HepG2 (cell line): ENCODE results near the gene DCPS. TPM values are rescaled to one million over a fixed set of nuclear protein-coding genes. Genes with fewer than 3 reads are reported as not detected.
"Not testable (repeated sequence)": the region's sequence is repeated elsewhere in the genome, so short reads cannot be mapped to it uniquely, and the experiment has no call there.

Experiments used
- ATAC-seq: fragments of 200-7000 bp; cut with Tn5 transposase; 3 replicates; pipeline ENCODE4 v1.9.1; 2020; ENCODE audit warnings: mild to moderate bottlenecking, moderate library complexity
- BruUV-seq: library from RNA; stranded (reverse); fragments of 400-500 nt; replicated peaks from 2 replicates; lab custom pipeline; 2021; lab: Mats Ljungman, UMichigan
- CTCF ChIA-PET: fragments of 300-600 bp; formaldehyde crosslinking; extraction: SDS; loops from one replicate; lab custom pipeline; 2021; ENCODE audit warnings: low total read pairs, inconsistent platforms, low intra/inter-chr PET ratio; lab: Yijun Ruan, JAX
- POLR2A ChIA-PET: fragments of 350-600 bp; sonication (Branson Sonifier 250); formaldehyde crosslinking; loops from one replicate; lab custom pipeline; 2020; ENCODE audit warnings: antibody characterized with exemption, inconsistent platforms; lab: Yijun Ruan, JAX
- DNase-seq: peaks from one replicate; pipeline ENCODE4 v3.0.0-alpha.2; 2015; ENCODE audit warnings: low spot score
- FAIRE-seq: peaks from 3 replicates; lab custom pipeline; 2011; peaks lifted over from hg19 to GRCh38; lab: Jason Lieb, UNC
- H2AFZ ChIP-seq: one replicate; pipeline ENCODE4 v1.6.1; 2011; ENCODE audit warnings: low read length, inconsistent platforms
- H3K27ac ChIP-seq: fragments of 300-600 bp; 3 replicates; pipeline ENCODE4 v1.8.0; 2011; ENCODE audit warnings: mixed run types, mild to moderate bottlenecking, mixed read lengths, low read length, inconsistent platforms; ENCODE audit not compliant: insufficient read depth; ENCODE audit errors: extremely low read length
- H3K27me3 ChIP-seq, 2 experiments: fragments of 200-600 bp in 1 of 2; 2 replicates in 1 of 2; 3 replicates in 1 of 2; pipeline versions ENCODE4 v1.6.0 to v1.8.0; 2011; ENCODE audit warnings: low read length in 2 of 2, mild to moderate bottlenecking in 2 of 2, moderate library complexity in 2 of 2, inconsistent platforms in 1 of 2; ENCODE audit not compliant: insufficient read depth in 2 of 2, control insufficient read depth in 1 of 2
- H3K36me3 ChIP-seq, 2 experiments: fragments of 200-600 bp in 1 of 2; replicated peaks in 1 of 2; 2 replicates in 1 of 2; 3 replicates in 1 of 2; pipeline versions ENCODE4 v1.5.1 to v1.8.0; 2011; ENCODE audit warnings: low read length in 2 of 2, inconsistent platforms in 1 of 2; ENCODE audit not compliant: insufficient read depth in 2 of 2, control insufficient read depth in 1 of 2
- H3K4me1 ChIP-seq: 2 replicates; pipeline ENCODE4 v1.5.1; 2012; ENCODE audit warnings: low read length, inconsistent platforms; ENCODE audit not compliant: insufficient read depth
- H3K4me2 ChIP-seq: 2 replicates; pipeline ENCODE4 v1.6.0; 2011; ENCODE audit warnings: low read depth, low read length, inconsistent platforms
- H3K4me3 ChIP-seq, 3 experiments: fragments of 200-600 bp in 1 of 3; sonication (generic), shearing (Covaris generic) in 1 of 3; replicated peaks in 1 of 3; 2 replicates each; pipeline ENCODE4 v1.5.1; 2011 to 2016; ENCODE audit warnings: low read length in 3 of 3, inconsistent platforms in 2 of 3, low read depth in 2 of 3, mild to moderate bottlenecking in 2 of 3, control low read depth in 1 of 3, mixed read lengths in 1 of 3; ENCODE audit not compliant: insufficient read depth in 1 of 3
- H3K79me2 ChIP-seq: one replicate; pipeline ENCODE4 v1.6.1; 2011; ENCODE audit warnings: low read length, inconsistent platforms; ENCODE audit not compliant: insufficient read depth
- H3K9ac ChIP-seq: 2 replicates; pipeline ENCODE4 v1.6.0; 2011; ENCODE audit warnings: mild to moderate bottlenecking, low read depth, low read length, inconsistent platforms; ENCODE audit not compliant: insufficient read depth
- H3K9me3 ChIP-seq: 2 replicates; pipeline ENCODE4 v1.5.1; 2012; ENCODE audit warnings: mild to moderate bottlenecking, low read length
- H4K20me1 ChIP-seq: 2 replicates; pipeline ENCODE4 v1.6.0; 2011; ENCODE audit warnings: inconsistent platforms, mild to moderate bottlenecking, low read length, moderate library complexity; ENCODE audit not compliant: insufficient read depth
- GATAD1 ChIP-seq: IDR thresholded peaks from 2 replicates; pipeline ENCODE4 v1.6.1; 2016; ENCODE audit warnings: missing genetic modification reagents, missing compliant biosample characterization
- SPEN ChIP-seq: sonication (generic); formaldehyde crosslinking; IDR thresholded peaks from 2 replicates; pipeline ENCODE4 v1.5.1; 2020; ENCODE audit warnings: low read depth, mild to moderate bottlenecking, missing genetic modification reagents
- WGBS: methylation state at CpG from one replicate; pipeline ENCODE4 v1.1.6; 2017; ENCODE audit warnings: low lambda C conversion rate; 5-methylcytosine and 5-hydroxymethylcytosine counted together
- in situ Hi-C: cut with HindIII; loops from 2 replicates; pipeline ENCODE4 v1.10.0; 2017; ENCODE audit warnings: low pct_unique_long_range_greater_than_20kb; ENCODE audit not compliant: extremely low pct_ligation_motif_present
- intact Hi-C: fragments of 100-400 bp; cut with micrococcal nuclease; formaldehyde crosslinking; loops from one replicate; pipeline ENCODE4 v1.10.0; 2022; ENCODE audit not compliant: unreplicated experiment
- polyA plus RNA-seq, 8 experiments: library from polyadenylated mRNA; depleted of rRNA in 3 of 8; stranded (reverse) in 7 of 8; unstranded in 1 of 8; fragments of >200 nt; fragmentation: Illumina TruSeq in 4 of 8; extraction: Trizol in 4 of 8; gene quantifications; 2 replicates each; pipeline versions ENCODE4 v1.2.1 to v1.2.3, GENCODE V29; 2011 to 2016; ENCODE audit warnings: low read depth in 4 of 8, missing spikeins in 1 of 8, mixed read lengths in 1 of 8; ENCODE audit not compliant: insufficient read depth in 1 of 8
- total RNA-seq, 5 experiments: library from RNA; depleted of rRNA; stranded (reverse); fragments of >200 nt; fragmentation: Illumina TruSeq; extraction: Trizol; gene quantifications; 2 replicates each; pipeline ENCODE4 v1.2.3, GENCODE V29; 2016; ENCODE audit warnings: low read depth in 1 of 5
- TF ChIP-seq, protein P1 (sequence below): sonication (generic); formaldehyde crosslinking; IDR thresholded peaks from 2 replicates; pipeline ENCODE4; 2020; ENCODE audit warnings: missing genetic modification reagents, mild to moderate bottlenecking, borderline replicate concordance

The DCPS gene
- total and polyA plus RNA-seq, 2 of the 13 experiments (the other 11 are each of a cell fraction or from before 2014, with no cell fraction given): 21.9 to 22.5 TPM

DNA sequence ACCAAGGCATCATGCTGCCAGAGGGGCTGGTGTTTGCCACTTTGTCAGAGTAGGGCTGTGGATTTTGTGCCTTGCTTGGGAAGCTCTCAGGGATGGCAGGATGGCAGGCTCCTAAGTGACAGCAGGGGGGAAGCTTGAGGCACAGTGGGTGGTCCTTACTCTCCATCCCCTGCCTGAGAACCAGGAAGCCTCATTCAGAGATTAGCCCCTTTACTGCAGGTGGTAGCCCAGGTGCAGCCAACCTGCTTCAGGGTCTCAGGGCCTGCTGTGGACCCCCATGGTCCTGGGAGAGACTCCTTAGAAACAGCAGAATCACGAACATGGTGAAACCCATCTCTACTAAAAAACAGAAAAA lies 42.7 kb downstream of the DCPS start (continued):
- TF ChIP-seq, protein P1, sequence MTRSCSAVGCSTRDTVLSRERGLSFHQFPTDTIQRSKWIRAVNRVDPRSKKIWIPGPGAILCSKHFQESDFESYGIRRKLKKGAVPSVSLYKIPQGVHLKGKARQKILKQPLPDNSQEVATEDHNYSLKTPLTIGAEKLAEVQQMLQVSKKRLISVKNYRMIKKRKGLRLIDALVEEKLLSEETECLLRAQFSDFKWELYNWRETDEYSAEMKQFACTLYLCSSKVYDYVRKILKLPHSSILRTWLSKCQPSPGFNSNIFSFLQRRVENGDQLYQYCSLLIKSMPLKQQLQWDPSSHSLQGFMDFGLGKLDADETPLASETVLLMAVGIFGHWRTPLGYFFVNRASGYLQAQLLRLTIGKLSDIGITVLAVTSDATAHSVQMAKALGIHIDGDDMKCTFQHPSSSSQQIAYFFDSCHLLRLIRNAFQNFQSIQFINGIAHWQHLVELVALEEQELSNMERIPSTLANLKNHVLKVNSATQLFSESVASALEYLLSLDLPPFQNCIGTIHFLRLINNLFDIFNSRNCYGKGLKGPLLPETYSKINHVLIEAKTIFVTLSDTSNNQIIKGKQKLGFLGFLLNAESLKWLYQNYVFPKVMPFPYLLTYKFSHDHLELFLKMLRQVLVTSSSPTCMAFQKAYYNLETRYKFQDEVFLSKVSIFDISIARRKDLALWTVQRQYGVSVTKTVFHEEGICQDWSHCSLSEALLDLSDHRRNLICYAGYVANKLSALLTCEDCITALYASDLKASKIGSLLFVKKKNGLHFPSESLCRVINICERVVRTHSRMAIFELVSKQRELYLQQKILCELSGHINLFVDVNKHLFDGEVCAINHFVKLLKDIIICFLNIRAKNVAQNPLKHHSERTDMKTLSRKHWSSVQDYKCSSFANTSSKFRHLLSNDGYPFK (CRISPR knock-in tag): no peak
- no peak for TF ChIP-seq SPEN (CRISPR knock-in tag)
- TF ChIP-seq GATAD1 (CRISPR knock-in tag): no peak

DNA sequence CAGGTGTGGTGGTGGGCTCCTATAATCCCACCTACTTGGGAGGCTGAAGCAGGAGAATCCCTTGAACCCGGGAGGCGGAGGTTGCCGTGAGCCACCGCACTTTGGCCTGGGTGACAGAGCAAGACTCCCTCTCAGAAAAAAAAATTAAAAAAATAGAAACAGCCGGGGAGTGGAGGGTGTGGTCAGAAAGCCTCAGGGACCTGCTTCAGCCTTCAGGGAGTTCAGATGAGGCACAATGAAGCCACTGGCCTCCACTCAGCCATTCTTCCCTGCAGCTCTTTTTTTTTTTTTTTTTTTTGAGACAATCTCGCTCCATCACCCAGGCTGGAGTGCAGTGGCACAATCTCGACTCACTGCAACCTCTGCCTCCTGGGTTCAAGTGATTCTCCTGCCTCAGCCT lies 43.1 kb downstream of the DCPS start:
- FAIRE-seq, H3K27me3 ChIP-seq, H3K9ac ChIP-seq, intact Hi-C loops, ATAC-seq, H4K20me1 ChIP-seq, H3K79me2 ChIP-seq, H3K4me2 ChIP-seq, H3K4me3 ChIP-seq, H3K27ac ChIP-seq, DNase-seq, H2AFZ ChIP-seq, in situ Hi-C loops, CTCF ChIA-PET, BruUV-seq, H3K9me3 ChIP-seq: not testable (repeated sequence)
- Histone ChIP-seq H3K4me1 (peaks cover 17% of the 10 kb centered on the region), H3K36me3 (peaks cover 7 to 12% of the 10 kb centered on the region in 2 experiments; a peak in 3 of 5 replicates)
- POLR2A ChIA-PET: interaction anchor here (1.2 kb wide), 1 partner anchor 9 kb away, joined by 5 read pairs; the partner anchor contains the start of gene ST3GAL4
- 91% methylated on average over 7 of the region's 7 CpGs for WGBS
